IMR-90 (cell line): ENCODE measurements around the gene SPG11.
A peak's percentile ranks its signal among the peaks of the same experiment; 100 is the strongest.

Source experiments
- BHLHE40 ChIP-seq: fragments of 150-350 bp; IDR thresholded peaks from 2 replicates; pipeline ENCODE4 v1.6.1; 2016; ENCODE audit warnings: mild to moderate bottlenecking, low read depth, low read length
- CEBPB ChIP-seq: IDR thresholded peaks from 2 replicates; pipeline ENCODE4 v1.6.1; 2012; ENCODE audit warnings: low read depth, low read length, improper control_type of control experiment
- CTCF ChIP-seq: conservative IDR thresholded peaks from 2 replicates; pipeline ENCODE4 v1.5.1; 2012; ENCODE audit warnings: mild to moderate bottlenecking, low read depth, low read length, improper control_type of control experiment
- ELK1 ChIP-seq: fragments of 150-350 bp; IDR thresholded peaks from 2 replicates; pipeline ENCODE4 v1.6.1; 2016; ENCODE audit warnings: low read depth, mild to moderate bottlenecking, low read length, moderate library complexity, borderline replicate concordance
- FOS ChIP-seq: fragments of 150-350 bp; IDR thresholded peaks from 2 replicates; pipeline ENCODE4 v1.6.1; 2016; ENCODE audit warnings: low read depth, low read length
- MAFK ChIP-seq: IDR thresholded peaks from 2 replicates; pipeline ENCODE4 v1.6.1; 2012; ENCODE audit warnings: low read depth, low read length, improper control_type of control experiment
- MAZ ChIP-seq: IDR thresholded peaks from 2 replicates; pipeline ENCODE4 v1.6.1; 2012; ENCODE audit warnings: low read depth, mild to moderate bottlenecking, low read length, improper control_type of control experiment, moderate library complexity, borderline replicate concordance
- MXI1 ChIP-seq: IDR thresholded peaks from 2 replicates; pipeline ENCODE4 v1.6.1; 2012; ENCODE audit warnings: low read depth, mild to moderate bottlenecking, low read length, moderate library complexity, borderline replicate concordance
- POLR2A ChIP-seq: IDR thresholded peaks from 2 replicates; pipeline ENCODE4 v1.6.1; 2012; ENCODE audit warnings: mild to moderate bottlenecking, low read depth, low read length
- RAD21 ChIP-seq: IDR thresholded peaks from 2 replicates; pipeline ENCODE4 v1.6.1; 2012; ENCODE audit warnings: low read length, improper control_type of control experiment
- RCOR1 ChIP-seq: IDR thresholded peaks from 2 replicates; pipeline ENCODE4 v1.6.1; 2012; ENCODE audit warnings: mild to moderate bottlenecking, low read length, improper control_type of control experiment; ENCODE audit not compliant: insufficient replicate concordance
- RFX5 ChIP-seq: IDR thresholded peaks from 2 replicates; pipeline ENCODE4 v1.8.0; 2012; ENCODE audit warnings: low read depth, mild to moderate bottlenecking, low read length, moderate library complexity
- SMC3 ChIP-seq: fragments of 150-350 bp; IDR thresholded peaks from 2 replicates; pipeline ENCODE4 v1.6.1; 2016; ENCODE audit warnings: low read depth, mild to moderate bottlenecking, antibody characterized with exemption, low read length, moderate library complexity
- USF2 ChIP-seq: fragments of 150-350 bp; IDR thresholded peaks from 2 replicates; pipeline ENCODE4 v1.6.1; 2017; ENCODE audit warnings: mild to moderate bottlenecking, antibody characterized with exemption, low read length, low read depth

GRCh38 chr15:44550256-44550655 is 113.2 kb downstream of the SPG11 start:
- TF ChIP-seq CTCF: peak; percentile 53
- peak; percentile 26; the same call in 1 of the 2 replicates for TF ChIP-seq SMC3
- no peak for TF ChIP-seq RFX5
- no peak for TF ChIP-seq CEBPB
- TF ChIP-seq ELK1: no peak
- TF ChIP-seq RAD21: 0 out of 2 replicates have a peak, but pooled peaks have one; percentile 14
- no peak for TF ChIP-seq POLR2A
- TF ChIP-seq MXI1: no peak
- TF ChIP-seq MAFK: no peak
- no peak for TF ChIP-seq MAZ
- no peak for TF ChIP-seq BHLHE40
- no peak for TF ChIP-seq USF2
- TF ChIP-seq FOS: no peak
- no peak for TF ChIP-seq RCOR1
